Liver (tissue), 9 donors: Measurements from ENCODE around the gene MCM9. TPM values are rescaled to one million over a fixed set of nuclear protein-coding genes. Genes with fewer than 3 reads are reported as not detected.

Experiments
- DNase-seq: peaks from one replicate; pipeline ENCODE4 v3.0.0-alpha.2; 2017; ENCODE audit warnings: low spot score
- H3K27ac ChIP-seq, 2 donors: one replicate each; pipeline ENCODE4 v1.7.0; 2013; ENCODE audit warnings: inconsistent platforms in 2 of 2, low read length in 2 of 2, control low read depth in 1 of 2, low read depth in 1 of 2, mild to moderate bottlenecking in 1 of 2
- H3K27me3 ChIP-seq, 4 donors: one replicate each; pipeline versions ENCODE4 v1.6.1 to v1.7.0; 2013; ENCODE audit warnings: low read length in 3 of 4, inconsistent platforms in 1 of 4, mild to moderate bottlenecking in 1 of 4, moderate library complexity in 1 of 4; ENCODE audit not compliant: control insufficient read depth in 4 of 4, insufficient read depth in 4 of 4
- H3K36me3 ChIP-seq, 4 donors: one replicate each; pipeline versions ENCODE4 v1.6.1 to v1.7.0; 2013; ENCODE audit warnings: low read length in 3 of 4, mild to moderate bottlenecking in 3 of 4, low read depth in 1 of 4, moderate library complexity in 1 of 4; ENCODE audit not compliant: control insufficient read depth in 4 of 4, insufficient read depth in 3 of 4
- H3K4me1 ChIP-seq, 4 donors: one replicate each; pipeline versions ENCODE4 v1.6.1 to v1.7.0; 2013; ENCODE audit warnings: low read length in 3 of 4, mild to moderate bottlenecking in 3 of 4, moderate library complexity in 1 of 4; ENCODE audit not compliant: control insufficient read depth in 4 of 4, insufficient read depth in 4 of 4
- H3K4me3 ChIP-seq, 3 donors: one replicate each; pipeline versions ENCODE4 v1.6.1 to v1.7.0; 2013; ENCODE audit warnings: low read length in 3 of 3, control low read depth in 1 of 3, low read depth in 1 of 3, mild to moderate bottlenecking in 1 of 3
- H3K9ac ChIP-seq, 2 donors: one replicate each; pipeline ENCODE4 v1.7.0; 2013; ENCODE audit warnings: low read length in 2 of 2, mild to moderate bottlenecking in 2 of 2, moderate library complexity in 2 of 2, control low read depth in 1 of 2, low read depth in 1 of 2
- H3K9me3 ChIP-seq, 4 donors: one replicate each; pipeline versions ENCODE4 v1.6.1 to v1.7.0; 2013; ENCODE audit warnings: low read length in 3 of 4; ENCODE audit not compliant: control insufficient read depth in 4 of 4
- ATF3 ChIP-seq: IDR thresholded peaks from 2 replicates; pipeline ENCODE4 v1.6.1; 2016; ENCODE audit warnings: antibody characterized with exemption
- CTCF ChIP-seq: fragments of 150-350 bp; IDR thresholded peaks from 2 replicates; pipeline ENCODE4 v1.5.1; 2017; ENCODE audit warnings: improper control_type of control experiment, low read depth, low read length; ENCODE audit not compliant: missing input control
- EGR1 ChIP-seq, 2 donors: IDR thresholded peaks; 2 replicates each; pipeline ENCODE4 v1.6.1; 2016 to 2018; ENCODE audit warnings: antibody characterized with exemption in 2 of 2, low read depth in 2 of 2
- FOXA1 ChIP-seq: IDR thresholded peaks from 2 replicates; pipeline ENCODE4 v1.6.1; 2016; ENCODE audit warnings: antibody characterized with exemption
- FOXA2 ChIP-seq: IDR thresholded peaks from 2 replicates; pipeline ENCODE4 v1.6.1; 2016; ENCODE audit warnings: antibody characterized with exemption
- GABPA ChIP-seq, 2 donors: IDR thresholded peaks in 1 of 2; conservative IDR thresholded peaks in 1 of 2; 2 replicates each; pipeline ENCODE4 v1.6.1; 2016; ENCODE audit warnings: antibody characterized with exemption in 2 of 2, mild to moderate bottlenecking in 1 of 2, moderate library complexity in 1 of 2
- HNF4A ChIP-seq, 2 donors: conservative IDR thresholded peaks; 2 replicates each; pipeline ENCODE4 v1.6.1; 2016; ENCODE audit warnings: antibody characterized with exemption in 2 of 2, mild to moderate bottlenecking in 2 of 2
- HNF4G ChIP-seq: IDR thresholded peaks from 2 replicates; pipeline ENCODE4 v1.6.1; 2016; ENCODE audit warnings: antibody characterized with exemption
- JUND ChIP-seq, 2 donors: IDR thresholded peaks; 2 replicates each; pipeline ENCODE4 v1.6.1; 2016; ENCODE audit warnings: antibody characterized with exemption in 2 of 2
- MAX ChIP-seq: IDR thresholded peaks from 2 replicates; pipeline ENCODE4 v1.6.1; 2016; ENCODE audit warnings: antibody characterized with exemption
- NR2F2 ChIP-seq: IDR thresholded peaks from 2 replicates; pipeline ENCODE4 v1.6.1; 2016; ENCODE audit warnings: antibody characterized with exemption
- REST ChIP-seq: IDR thresholded peaks from 2 replicates; pipeline ENCODE4 v1.6.1; 2016; ENCODE audit warnings: antibody characterized with exemption, mild to moderate bottlenecking
- RXRA ChIP-seq, 2 donors: IDR thresholded peaks; 2 replicates each; pipeline ENCODE4 v1.6.1; 2017 to 2018; ENCODE audit warnings: antibody characterized with exemption in 2 of 2, mild to moderate bottlenecking in 1 of 2
- SP1 ChIP-seq: IDR thresholded peaks from 2 replicates; pipeline ENCODE4 v1.6.1; 2018; ENCODE audit warnings: antibody characterized with exemption, mild to moderate bottlenecking
- TAF1 ChIP-seq: conservative IDR thresholded peaks from 2 replicates; pipeline ENCODE4 v1.6.1; 2016; ENCODE audit warnings: antibody characterized with exemption, mild to moderate bottlenecking
- YY1 ChIP-seq: IDR thresholded peaks from 2 replicates; pipeline ENCODE4 v1.6.1; 2016; ENCODE audit warnings: antibody characterized with exemption, mild to moderate bottlenecking
- ZBTB33 ChIP-seq: IDR thresholded peaks from 2 replicates; pipeline ENCODE4 v1.6.1; 2016; ENCODE audit warnings: antibody characterized with exemption
- WGBS: extraction: QIAGEN DNeasy Blood & Tissue Kit; methylation state at CpG from one replicate; pipeline ENCODE4 v1.1.7; 2013; 5-methylcytosine and 5-hydroxymethylcytosine counted together
- polyA plus RNA-seq, 2 donors: library from polyadenylated mRNA; stranded (reverse) in 1 of 2; unstranded in 1 of 2; fragments of 200-250 nt in 1 of 2; fragments of >200 nt in 1 of 2; fragmentation: Nextera tagmentation in 1 of 2; extraction: Ambion mirVana in 1 of 2; gene quantifications; one replicate each; pipeline versions ENCODE4 v1.2.1 to v1.2.3, GENCODE V29; 2013 to 2015
- total RNA-seq, 2 donors: library from RNA; depleted of rRNA; stranded (reverse); fragments of >200 nt; gene quantifications; one replicate each; pipeline ENCODE4 v1.2.3, GENCODE V29; 2014
- donor health status: healthy.
- donor health status: healthy.
- donor health status: healthy.
- donor health status: healthy.
- donor health status: healthy.

The MCM9 gene
- total and polyA plus RNA-seq, 4 donors: 3.6 to 17.4 (median 8.7) TPM

GRCh38 chr6:118974790-118975189 lies 39.8 kb upstream of the MCM9 start:
- Histone ChIP-seq H3K27ac (no peak overlapping the region), H3K27me3 (no peaks in the 10 kb centered on the region), H3K4me1 (no peaks in the 10 kb centered on the region), H3K36me3 (no peaks in the 10 kb centered on the region), H3K4me3 (no peak overlapping the region), H3K9me3 (no peaks in the 10 kb centered on the region), H3K9ac (no peak overlapping the region)
- 79% methylated on average over 1 of the region's 1 CpG for WGBS
- DNase-seq: no peak
- TF ChIP-seq HNF4G (no peak), NR2F2 (no peak), CTCF (no peak), RXRA (IDR thresholded peaks at IDR 0.05) (no peak), ZBTB33 (no peak), SP1 (no peak), FOXA2 (no peak), HNF4A (conservative IDR thresholded peaks at IDR 0.05) (no peak), TAF1 (no peak), EGR1 (IDR thresholded peaks at IDR 0.05; ENCODE audit: low read depth in 2 of 2) (no peak), FOXA1 (no peak), GABPA (IDR thresholded peaks at IDR 0.05 in 1 of 2, conservative IDR thresholded peaks at IDR 0.05 in 1 of 2) (no peak), MAX (no peak), YY1 (no peak), JUND (IDR thresholded peaks at IDR 0.05) (no peak), ATF3 (no peak)

GRCh38 chr6:118971682-118972081 lies 36.7 kb upstream of the MCM9 start:
- no peak for DNase-seq
- no peak overlapping the region for H3K9ac ChIP-seq
- no peaks in the 10 kb centered on the region for H3K9me3 ChIP-seq
- no peaks in the 10 kb centered on the region for H3K27me3 ChIP-seq
- H3K27ac ChIP-seq: no peak overlapping the region
- WGBS: 96% methylated on average over 1 of the region's 1 CpG
- no peak for TF ChIP-seq JUND (IDR thresholded peaks at IDR 0.05)
- no peak for TF ChIP-seq ZBTB33
- no peak for TF ChIP-seq YY1
- TF ChIP-seq HNF4A (conservative IDR thresholded peaks at IDR 0.05): no peak
- TF ChIP-seq EGR1 (IDR thresholded peaks at IDR 0.05; ENCODE audit: low read depth in 2 of 2): no peak
- no peak for TF ChIP-seq FOXA1
- TF ChIP-seq REST: no peak
- TF ChIP-seq ATF3: no peak
- no peaks in the 10 kb centered on the region for H3K4me1 ChIP-seq
- H3K36me3 ChIP-seq: no peaks in the 10 kb centered on the region
- H3K4me3 ChIP-seq: no peak overlapping the region
